ENCODE results near the gene ZNF677.

DNA sequence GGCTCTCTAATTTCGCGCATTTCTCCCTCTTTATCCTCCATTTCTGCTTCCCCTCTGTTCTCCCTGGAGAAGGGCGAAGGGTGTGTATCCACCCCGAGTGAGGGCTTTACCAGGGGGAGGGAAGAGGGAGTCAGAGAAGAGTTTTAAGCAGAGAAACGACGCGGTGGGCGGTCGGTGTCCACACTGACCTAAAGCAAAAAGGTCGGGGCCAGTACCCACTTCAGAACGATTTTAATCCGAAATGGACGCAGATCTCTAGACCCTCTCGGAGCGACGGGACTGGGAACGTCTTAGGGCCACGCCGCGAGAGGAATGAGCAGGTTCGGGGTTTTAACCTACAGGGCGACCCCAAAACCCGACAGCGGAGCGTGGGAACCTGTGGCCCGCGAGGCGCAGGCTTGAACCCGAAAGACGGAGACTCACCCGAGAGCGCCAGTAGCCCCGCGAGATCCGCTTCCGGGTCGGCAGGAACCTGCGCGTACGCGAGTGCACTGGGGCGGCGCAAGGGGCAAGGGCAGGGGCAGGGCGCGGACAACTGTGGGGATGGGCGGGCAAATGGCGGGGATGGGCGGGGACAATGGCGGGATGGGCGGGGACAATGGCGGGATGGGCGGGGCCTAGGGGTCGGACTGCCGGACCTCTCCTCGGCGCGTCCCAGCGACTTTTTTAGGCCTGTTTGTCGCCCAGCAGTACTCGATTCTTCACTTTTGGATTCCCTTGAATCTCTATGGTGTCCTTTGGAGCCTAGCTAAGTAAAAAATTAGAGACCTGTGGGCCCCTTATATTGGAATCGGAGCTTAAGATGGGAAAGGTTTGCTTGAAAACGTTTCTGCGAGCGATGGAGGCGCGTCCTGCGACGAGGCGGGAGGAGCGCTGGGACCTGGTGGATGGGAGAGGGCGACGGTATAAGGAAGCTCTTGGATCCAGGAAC is at the start of gene ZNF677:
- TF ChIP-seq, protein P1, sequence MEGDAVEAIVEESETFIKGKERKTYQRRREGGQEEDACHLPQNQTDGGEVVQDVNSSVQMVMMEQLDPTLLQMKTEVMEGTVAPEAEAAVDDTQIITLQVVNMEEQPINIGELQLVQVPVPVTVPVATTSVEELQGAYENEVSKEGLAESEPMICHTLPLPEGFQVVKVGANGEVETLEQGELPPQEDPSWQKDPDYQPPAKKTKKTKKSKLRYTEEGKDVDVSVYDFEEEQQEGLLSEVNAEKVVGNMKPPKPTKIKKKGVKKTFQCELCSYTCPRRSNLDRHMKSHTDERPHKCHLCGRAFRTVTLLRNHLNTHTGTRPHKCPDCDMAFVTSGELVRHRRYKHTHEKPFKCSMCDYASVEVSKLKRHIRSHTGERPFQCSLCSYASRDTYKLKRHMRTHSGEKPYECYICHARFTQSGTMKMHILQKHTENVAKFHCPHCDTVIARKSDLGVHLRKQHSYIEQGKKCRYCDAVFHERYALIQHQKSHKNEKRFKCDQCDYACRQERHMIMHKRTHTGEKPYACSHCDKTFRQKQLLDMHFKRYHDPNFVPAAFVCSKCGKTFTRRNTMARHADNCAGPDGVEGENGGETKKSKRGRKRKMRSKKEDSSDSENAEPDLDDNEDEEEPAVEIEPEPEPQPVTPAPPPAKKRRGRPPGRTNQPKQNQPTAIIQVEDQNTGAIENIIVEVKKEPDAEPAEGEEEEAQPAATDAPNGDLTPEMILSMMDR (conservative IDR thresholded peaks at IDR 0.05 in 1 of 2, IDR thresholded peaks at IDR 0.05 in 1 of 2; ENCODE audit: low read depth in 1 of 2, low read length in 2 of 2): no peak
- no peak for TF ChIP-seq EZH2 (IDR thresholded peaks at IDR 0.05; ENCODE audit: low read length, missing control alignments)

Measured in fibroblast of lung (primary cell).